ENCODE results near the gene TLE4.

DNA sequence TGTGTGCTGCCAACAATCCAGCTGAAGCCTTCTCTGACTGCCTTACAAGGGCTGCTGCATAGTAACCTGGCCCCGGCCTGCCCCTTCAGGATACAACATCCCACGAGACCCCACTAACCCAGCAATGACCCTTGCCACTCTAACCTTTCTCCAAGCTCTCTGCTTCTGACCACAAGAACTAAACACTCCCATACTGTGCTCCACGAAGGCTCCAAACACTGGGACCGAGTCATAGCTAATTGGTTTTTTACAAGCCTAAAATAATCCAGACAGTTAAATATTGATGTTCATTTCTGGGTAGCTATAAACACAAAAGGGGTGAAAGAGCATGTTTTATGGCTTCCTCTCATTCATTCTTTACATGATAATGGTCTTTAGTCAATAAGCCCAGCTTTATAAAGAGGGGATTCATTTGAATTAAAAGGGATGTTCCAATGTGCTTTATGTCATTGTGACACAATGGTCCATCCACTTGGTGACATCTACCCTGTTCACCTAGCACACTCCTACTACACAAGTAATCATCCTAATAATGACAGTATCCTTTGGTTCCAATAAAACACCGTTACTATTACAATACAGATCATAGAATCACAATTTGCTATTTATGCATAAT, 16.2 kb upstream of the TLE4 start:
- TF ChIP-seq POLR2AphosphoS5 (IDR thresholded peaks at IDR 0.05) (no peak), POLR2A (IDR thresholded peaks at IDR 0.05) (no peak)
- TF ChIP-seq, protein P1, sequence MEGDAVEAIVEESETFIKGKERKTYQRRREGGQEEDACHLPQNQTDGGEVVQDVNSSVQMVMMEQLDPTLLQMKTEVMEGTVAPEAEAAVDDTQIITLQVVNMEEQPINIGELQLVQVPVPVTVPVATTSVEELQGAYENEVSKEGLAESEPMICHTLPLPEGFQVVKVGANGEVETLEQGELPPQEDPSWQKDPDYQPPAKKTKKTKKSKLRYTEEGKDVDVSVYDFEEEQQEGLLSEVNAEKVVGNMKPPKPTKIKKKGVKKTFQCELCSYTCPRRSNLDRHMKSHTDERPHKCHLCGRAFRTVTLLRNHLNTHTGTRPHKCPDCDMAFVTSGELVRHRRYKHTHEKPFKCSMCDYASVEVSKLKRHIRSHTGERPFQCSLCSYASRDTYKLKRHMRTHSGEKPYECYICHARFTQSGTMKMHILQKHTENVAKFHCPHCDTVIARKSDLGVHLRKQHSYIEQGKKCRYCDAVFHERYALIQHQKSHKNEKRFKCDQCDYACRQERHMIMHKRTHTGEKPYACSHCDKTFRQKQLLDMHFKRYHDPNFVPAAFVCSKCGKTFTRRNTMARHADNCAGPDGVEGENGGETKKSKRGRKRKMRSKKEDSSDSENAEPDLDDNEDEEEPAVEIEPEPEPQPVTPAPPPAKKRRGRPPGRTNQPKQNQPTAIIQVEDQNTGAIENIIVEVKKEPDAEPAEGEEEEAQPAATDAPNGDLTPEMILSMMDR (IDR thresholded peaks at IDR 0.05) = no peak

Data from breast epithelium (tissue), 3 donors.